Lower lobe of right lung (tissue), 2 donors: Measurements from ENCODE around the gene LRP1-AS. TPM values are rescaled to one million over a fixed set of nuclear protein-coding genes. Genes with fewer than 3 reads are reported as not detected.

Experiments
- ATAC-seq, 2 donors: fragments of 200-7000 bp; cut with Tn5 transposase; one replicate each; pipeline ENCODE4 v1.9.1; 2020 to 2022; ENCODE audit warnings: mild to moderate bottlenecking in 2 of 2, moderate library complexity in 2 of 2
- DNase-seq: peaks from one replicate; pipeline ENCODE4 v3.0.0-alpha.2; 2020
- H3K27ac ChIP-seq: fragments of 200-600 bp; one replicate; pipeline ENCODE4 v1.8.0; 2022
- H3K27me3 ChIP-seq: fragments of 200-600 bp; one replicate; pipeline ENCODE4 v1.8.0; 2022; ENCODE audit warnings: low read depth
- H3K36me3 ChIP-seq: fragments of 200-600 bp; one replicate; pipeline ENCODE4 v1.8.0; 2022; ENCODE audit warnings: mild to moderate bottlenecking
- H3K4me1 ChIP-seq: fragments of 200-600 bp; one replicate; pipeline ENCODE4 v1.8.0; 2022
- H3K4me3 ChIP-seq: fragments of 200-600 bp; one replicate; pipeline ENCODE4 v1.8.0; 2022; ENCODE audit warnings: mild to moderate bottlenecking
- H3K9me3 ChIP-seq: fragments of 200-600 bp; one replicate; pipeline ENCODE4 v1.8.0; 2022
- intact Hi-C: fragments of 100-400 bp; cut with DNase I; formaldehyde crosslinking; loops from one replicate; pipeline ENCODE4 v1.11.0; 2022
- total RNA-seq: library from RNA; stranded (reverse); fragmentation: NEBNext Ultra II Directional; extraction: Animal tissue kit (Norgen Biotek cat#: 25700); gene quantifications from one replicate; pipeline ENCODE4 v1.2.1, GENCODE V29; 2021
- TF ChIP-seq, protein P1 (sequence below): fragments of 200-600 bp; IDR thresholded peaks from one replicate; pipeline ENCODE4 v1.8.0; 2022; ENCODE audit warnings: antibody characterized with exemption, mild to moderate bottlenecking
- donor health status: DM: no; HTN: yes; CAD: no; lungs with severe emphysema.

The LRP1-AS gene
- total RNA-seq, 1 donor from 2014 or later, result not detected

DNA sequence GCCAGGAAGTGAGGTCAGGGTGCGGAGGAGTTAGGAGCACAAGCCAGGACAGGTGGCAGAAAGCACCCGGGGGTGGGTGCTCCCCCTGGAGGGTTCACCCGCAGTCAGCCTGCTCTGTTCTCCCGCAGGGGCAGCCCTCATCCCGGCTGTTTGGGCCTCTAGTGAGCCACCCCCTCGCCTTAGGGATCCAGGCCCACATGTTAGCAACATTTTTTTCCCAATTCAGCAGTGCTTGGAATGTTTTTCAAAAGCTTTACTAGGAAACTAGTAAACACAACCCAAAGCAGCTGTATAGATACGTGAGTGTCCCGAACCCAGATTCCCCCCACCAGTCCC is 40.6 kb upstream of the LRP1-AS start:
- H3K36me3 ChIP-seq, result peaks cover 93% of the 10 kb centered on the region
- no peaks in the 10 kb centered on the region for H3K27me3 ChIP-seq
- H3K9me3 ChIP-seq, result no peaks in the 10 kb centered on the region
- intact Hi-C loops, result no loop called here
- ATAC-seq (no peak), DNase-seq (no peak)
- no peak overlapping the region for H3K4me3 ChIP-seq
- H3K4me1 ChIP-seq, result peaks cover 10% of the 10 kb centered on the region
- TF ChIP-seq, protein P1, sequence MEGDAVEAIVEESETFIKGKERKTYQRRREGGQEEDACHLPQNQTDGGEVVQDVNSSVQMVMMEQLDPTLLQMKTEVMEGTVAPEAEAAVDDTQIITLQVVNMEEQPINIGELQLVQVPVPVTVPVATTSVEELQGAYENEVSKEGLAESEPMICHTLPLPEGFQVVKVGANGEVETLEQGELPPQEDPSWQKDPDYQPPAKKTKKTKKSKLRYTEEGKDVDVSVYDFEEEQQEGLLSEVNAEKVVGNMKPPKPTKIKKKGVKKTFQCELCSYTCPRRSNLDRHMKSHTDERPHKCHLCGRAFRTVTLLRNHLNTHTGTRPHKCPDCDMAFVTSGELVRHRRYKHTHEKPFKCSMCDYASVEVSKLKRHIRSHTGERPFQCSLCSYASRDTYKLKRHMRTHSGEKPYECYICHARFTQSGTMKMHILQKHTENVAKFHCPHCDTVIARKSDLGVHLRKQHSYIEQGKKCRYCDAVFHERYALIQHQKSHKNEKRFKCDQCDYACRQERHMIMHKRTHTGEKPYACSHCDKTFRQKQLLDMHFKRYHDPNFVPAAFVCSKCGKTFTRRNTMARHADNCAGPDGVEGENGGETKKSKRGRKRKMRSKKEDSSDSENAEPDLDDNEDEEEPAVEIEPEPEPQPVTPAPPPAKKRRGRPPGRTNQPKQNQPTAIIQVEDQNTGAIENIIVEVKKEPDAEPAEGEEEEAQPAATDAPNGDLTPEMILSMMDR, result no peak
- H3K27ac ChIP-seq, result no peak overlapping the region

DNA sequence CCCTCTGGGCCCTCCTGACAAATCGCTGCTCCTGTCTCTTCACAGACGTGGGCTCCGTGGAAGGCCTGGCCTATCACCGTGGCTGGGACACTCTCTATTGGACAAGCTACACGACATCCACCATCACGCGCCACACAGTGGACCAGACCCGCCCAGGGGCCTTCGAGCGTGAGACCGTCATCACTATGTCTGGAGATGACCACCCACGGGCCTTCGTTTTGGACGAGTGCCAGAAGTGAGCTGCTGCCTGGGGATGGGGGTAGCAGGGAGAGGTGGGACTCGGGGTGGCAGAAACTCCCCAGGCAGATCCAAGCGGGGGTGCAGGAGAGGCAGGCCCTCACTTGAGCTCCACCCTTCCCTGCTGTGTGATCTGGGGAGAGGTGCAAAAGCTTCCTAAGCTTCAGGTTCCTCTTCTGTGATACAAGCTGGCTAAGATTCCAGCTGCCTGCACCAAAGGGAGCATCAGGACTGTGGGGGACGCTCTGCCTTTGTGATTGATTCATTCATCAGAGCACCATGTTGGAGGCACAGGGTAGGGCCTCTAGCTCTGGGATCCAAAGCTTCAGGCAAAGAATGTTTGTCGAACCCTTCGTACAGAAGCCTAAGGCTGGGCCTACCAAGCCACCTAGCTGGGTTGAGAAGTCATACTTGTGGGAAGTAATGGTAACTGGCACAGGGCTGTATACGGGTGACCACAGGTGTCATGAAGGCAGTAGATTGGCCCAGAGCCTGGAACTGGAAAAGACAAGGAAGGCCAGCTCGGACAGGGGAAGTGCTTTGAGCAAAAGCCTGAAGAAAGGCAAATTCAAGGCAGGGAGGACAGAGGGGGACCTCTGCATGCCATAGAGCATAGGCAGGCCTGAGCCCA is 40.0 kb upstream of the LRP1-AS start:
- H3K27me3 ChIP-seq, result no peaks in the 10 kb centered on the region
- intact Hi-C loops, result no loop called here

DNA sequence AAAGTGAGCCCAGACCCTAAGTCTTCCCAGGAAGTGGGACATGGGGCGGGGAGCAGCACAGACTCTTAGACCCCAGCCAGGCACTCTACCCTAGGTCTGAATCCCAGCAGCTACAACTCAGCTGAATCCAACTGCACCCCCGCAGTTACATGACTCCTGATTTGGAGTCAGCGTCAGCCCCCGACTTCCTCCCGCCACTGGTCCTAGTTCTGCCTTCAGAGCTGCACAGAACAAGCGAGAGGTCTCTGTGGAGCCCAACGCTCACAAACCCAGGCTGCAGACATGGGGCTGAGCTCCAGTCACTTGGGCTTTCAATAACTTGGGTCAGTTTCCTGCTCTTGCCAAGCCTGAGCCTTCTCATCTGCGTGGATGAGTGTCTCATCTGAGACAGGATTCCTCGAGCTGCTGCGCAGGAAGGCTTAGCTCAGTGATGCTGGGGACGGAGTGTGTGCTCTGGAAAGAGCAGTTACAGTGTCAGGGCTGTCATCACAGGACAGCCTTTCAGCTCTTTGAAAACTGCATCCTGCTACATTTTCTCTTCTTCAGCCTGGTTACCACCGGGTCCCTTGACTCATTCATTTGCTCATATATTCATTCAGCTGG is 38.6 kb upstream of the LRP1-AS start:
- no peaks in the 10 kb centered on the region for H3K9me3 ChIP-seq
- H3K27me3 ChIP-seq, result no peaks in the 10 kb centered on the region
- H3K4me1 ChIP-seq, result peaks cover 10% of the 10 kb centered on the region
- intact Hi-C loops, result no loop called here
- no peak for DNase-seq
- peaks cover 98% of the 10 kb centered on the region for H3K36me3 ChIP-seq
- no peak overlapping the region for H3K4me3 ChIP-seq
- ATAC-seq, result no peak
- no peak overlapping the region for H3K27ac ChIP-seq
- TF ChIP-seq, protein P1, result no peak

More for the DNA sequence above, 40.0 kb upstream of the LRP1-AS start:
- no peak overlapping the region for H3K4me3 ChIP-seq
- H3K27ac ChIP-seq, result no peak overlapping the region
- peaks cover 90% of the 10 kb centered on the region for H3K36me3 ChIP-seq
- ATAC-seq, result no peak
- no peaks in the 10 kb centered on the region for H3K9me3 ChIP-seq
- no peak for DNase-seq
- peaks cover 10% of the 10 kb centered on the region for H3K4me1 ChIP-seq
- TF ChIP-seq, protein P1, result no peak

DNA sequence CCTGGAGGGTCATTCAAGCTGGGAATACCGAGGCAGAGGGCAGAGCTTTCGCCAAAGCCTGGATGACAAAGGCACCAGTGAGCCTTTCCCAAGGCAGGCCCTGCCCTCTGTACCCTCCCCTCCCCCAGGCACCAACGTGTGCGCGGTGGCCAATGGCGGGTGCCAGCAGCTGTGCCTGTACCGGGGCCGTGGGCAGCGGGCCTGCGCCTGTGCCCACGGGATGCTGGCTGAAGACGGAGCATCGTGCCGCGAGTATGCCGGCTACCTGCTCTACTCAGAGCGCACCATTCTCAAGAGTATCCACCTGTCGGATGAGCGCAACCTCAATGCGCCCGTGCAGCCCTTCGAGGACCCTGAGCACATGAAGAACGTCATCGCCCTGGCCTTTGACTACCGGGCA is 38.0 kb upstream of the LRP1-AS start:
- peaks cover 7% of the 10 kb centered on the region for H3K4me1 ChIP-seq
- no peak overlapping the region for H3K4me3 ChIP-seq
- intact Hi-C loops, result no loop called here
- TF ChIP-seq, protein P1, result no peak
- H3K9me3 ChIP-seq, result no peaks in the 10 kb centered on the region
- ATAC-seq, result no peak
- H3K27ac ChIP-seq, result no peak overlapping the region
- peaks cover 98% of the 10 kb centered on the region for H3K36me3 ChIP-seq
- DNase-seq, result no peak
- no peaks in the 10 kb centered on the region for H3K27me3 ChIP-seq

DNA sequence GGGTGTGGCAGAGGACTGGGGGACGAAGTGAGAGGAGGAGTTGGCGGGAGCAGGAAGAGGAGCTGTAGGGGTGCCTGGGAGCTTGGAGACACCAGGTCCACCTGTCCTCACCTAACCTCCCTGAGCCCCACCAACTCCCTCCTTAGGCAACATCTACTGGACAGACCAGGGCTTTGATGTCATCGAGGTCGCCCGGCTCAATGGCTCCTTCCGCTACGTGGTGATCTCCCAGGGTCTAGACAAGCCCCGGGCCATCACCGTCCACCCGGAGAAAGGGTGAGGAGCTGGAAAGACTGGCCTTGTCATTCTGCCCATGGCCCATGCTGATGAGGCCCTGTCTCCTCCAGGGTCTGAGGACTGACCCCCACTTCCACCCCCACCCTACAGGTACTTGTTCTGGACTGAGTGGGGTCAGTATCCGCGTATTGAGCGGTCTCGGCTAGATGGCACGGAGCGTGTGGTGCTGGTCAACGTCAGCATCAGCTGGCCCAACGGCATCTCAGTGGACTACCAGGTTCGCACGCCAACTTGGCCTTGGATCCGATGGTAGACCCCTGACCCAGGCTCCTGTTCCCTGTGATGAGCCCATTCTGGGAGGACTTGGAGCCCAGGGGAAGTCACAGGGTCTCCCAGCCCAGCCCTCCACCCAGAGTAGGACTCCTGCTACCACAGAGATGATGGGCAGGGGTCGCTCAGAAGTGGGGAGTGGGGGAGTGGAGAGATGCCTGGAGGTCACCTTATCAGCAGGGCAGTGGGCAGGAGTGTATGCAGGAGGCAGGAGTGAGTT is 36.7 kb upstream of the LRP1-AS start:
- DNase-seq (no peak), ATAC-seq (no peak)
- Histone ChIP-seq H3K4me1 (no peaks in the 10 kb centered on the region), H3K27ac (no peak overlapping the region), H3K4me3 (no peak overlapping the region), H3K36me3 (peaks cover 98% of the 10 kb centered on the region), H3K9me3 (no peaks in the 10 kb centered on the region), H3K27me3 (no peaks in the 10 kb centered on the region)
- intact Hi-C loops, result no loop called here
- TF ChIP-seq, protein P1, result no peak
